Measurements from ENCODE around the gene COQ8A.

The COQ8A gene

GRCh38 chr1:226894826-226895225 is 45.3 kb upstream of the COQ8A start:
- TF ChIP-seq ZFP30 (CRISPR knock-in tag; IDR thresholded peaks at IDR 0.05): no peak
- TF ChIP-seq POU6F1 (CRISPR knock-in tag; IDR thresholded peaks at IDR 0.05; ENCODE audit: borderline replicate concordance, low read depth): no peak
- no peak for TF ChIP-seq CSRNP3 (CRISPR knock-in tag; IDR thresholded peaks at IDR 0.05)
- TF ChIP-seq PATZ1 (CRISPR knock-in tag; IDR thresholded peaks at IDR 0.05; ENCODE audit: borderline replicate concordance): no peak
- TF ChIP-seq ARNTL (CRISPR knock-in tag; IDR thresholded peaks at IDR 0.05; ENCODE audit: borderline replicate concordance, low read depth): no peak
- no peak for TF ChIP-seq ZNF8 (CRISPR knock-in tag; IDR thresholded peaks at IDR 0.05)
- TF ChIP-seq GLIS3 (CRISPR knock-in tag; IDR thresholded peaks at IDR 0.05): no peak
- TF ChIP-seq ZNF565 (CRISPR knock-in tag; conservative IDR thresholded peaks at IDR 0.05; ENCODE audit: low read depth): no peak
- TF ChIP-seq ZC3H10 (CRISPR knock-in tag; IDR thresholded peaks at IDR 0.05): no peak
- TF ChIP-seq CREB5 (CRISPR knock-in tag; IDR thresholded peaks at IDR 0.05; ENCODE audit: low read depth): no peak
- no peak for TF ChIP-seq OSR1 (CRISPR knock-in tag; IDR thresholded peaks at IDR 0.05)
- TF ChIP-seq TSHZ2 (CRISPR knock-in tag; IDR thresholded peaks at IDR 0.05): no peak
- TF ChIP-seq ZNF70 (CRISPR knock-in tag; IDR thresholded peaks at IDR 0.05): no peak
- TF ChIP-seq RARB (CRISPR knock-in tag; IDR thresholded peaks at IDR 0.05): no peak
- no peak for TF ChIP-seq ESRRG (CRISPR knock-in tag; IDR thresholded peaks at IDR 0.05)
- no peak for TF ChIP-seq PPARA (CRISPR knock-in tag; IDR thresholded peaks at IDR 0.05; ENCODE audit: borderline replicate concordance)
- no peak for ATAC-seq

GRCh38 chr1:226895644-226896043 is 44.5 kb upstream of the COQ8A start:
- no peak for ATAC-seq
- no peak for TF ChIP-seq TSHZ2 (CRISPR knock-in tag; IDR thresholded peaks at IDR 0.05)
- TF ChIP-seq PATZ1 (CRISPR knock-in tag; IDR thresholded peaks at IDR 0.05; ENCODE audit: borderline replicate concordance): no peak
- no peak for TF ChIP-seq ISL1 (CRISPR knock-in tag; IDR thresholded peaks at IDR 0.05)
- no peak for TF ChIP-seq BACH2 (CRISPR knock-in tag; IDR thresholded peaks at IDR 0.05; ENCODE audit: borderline replicate concordance)
- no peak for TF ChIP-seq PPARA (CRISPR knock-in tag; IDR thresholded peaks at IDR 0.05; ENCODE audit: borderline replicate concordance)
- no peak for TF ChIP-seq CSRNP3 (CRISPR knock-in tag; IDR thresholded peaks at IDR 0.05)
- TF ChIP-seq CSDC2 (CRISPR knock-in tag; IDR thresholded peaks at IDR 0.05): no peak
- no peak for TF ChIP-seq SNAI2 (CRISPR knock-in tag; IDR thresholded peaks at IDR 0.05)

Measured in SK-N-SH treated with all-trans-retinoic acid at 6 μM for 48 hours (cell line).